Endothelial cell (in vitro differentiated cells): ENCODE data around the gene INS. TPM values are rescaled to one million over a fixed set of nuclear protein-coding genes. Genes with fewer than 3 reads are reported as not detected.
A peak's percentile ranks its signal among the peaks of the same experiment; 100 is the strongest.
"Not testable (repeated sequence)": the region's sequence is repeated elsewhere in the genome, so short reads cannot be mapped to it uniquely, and the experiment has no call there.

Experiments used
- DNase-seq: peaks from one replicate; pipeline ENCODE4 v3.0.0; 2021; ENCODE audit warnings: low spot score
- H3K27ac Mint-ChIP-seq: one replicate; pipeline ENCODE4 v1.8.0; 2021; ENCODE audit warnings: mixed read lengths, inconsistent platforms; ENCODE audit not compliant: unreplicated experiment
- H3K27me3 Mint-ChIP-seq: one replicate; pipeline ENCODE4 v1.8.0; 2021; ENCODE audit warnings: mild to moderate bottlenecking, moderate library complexity, mixed read lengths, inconsistent platforms; ENCODE audit not compliant: unreplicated experiment
- H3K36me3 Mint-ChIP-seq: one replicate; pipeline ENCODE4 v1.8.0; 2021; ENCODE audit warnings: mild to moderate bottlenecking, low read depth, mixed read lengths, inconsistent platforms; ENCODE audit not compliant: unreplicated experiment
- H3K4me1 Mint-ChIP-seq: one replicate; pipeline ENCODE4 v1.8.0; 2021; ENCODE audit warnings: mild to moderate bottlenecking, mixed read lengths, inconsistent platforms; ENCODE audit not compliant: unreplicated experiment
- H3K4me3 Mint-ChIP-seq: one replicate; pipeline ENCODE4 v1.8.0; 2021; ENCODE audit warnings: mild to moderate bottlenecking, mixed read lengths, inconsistent platforms; ENCODE audit not compliant: unreplicated experiment
- H3K9me3 Mint-ChIP-seq: one replicate; pipeline ENCODE4 v1.8.0; 2021; ENCODE audit warnings: mixed read lengths, inconsistent platforms; ENCODE audit not compliant: unreplicated experiment
- total RNA-seq: library from RNA; stranded (reverse); fragmentation: NEBNext Ultra II Directional; extraction: Animal tissue kit (Norgen Biotek cat#: 25700); gene quantifications from one replicate; pipeline ENCODE4 v1.2.1, GENCODE V29; 2021; ENCODE audit not compliant: unreplicated experiment
- TF ChIP-seq, protein P1 (sequence below): fragments of 200-600 bp; sonication (generic); IDR thresholded peaks from one replicate; pipeline ENCODE4 v1.5.0; 2021; ENCODE audit warnings: antibody characterized with exemption; ENCODE audit not compliant: unreplicated experiment

Gene INS
- total RNA-seq, 1 donor from 2014 or later, result not detected

DNA sequence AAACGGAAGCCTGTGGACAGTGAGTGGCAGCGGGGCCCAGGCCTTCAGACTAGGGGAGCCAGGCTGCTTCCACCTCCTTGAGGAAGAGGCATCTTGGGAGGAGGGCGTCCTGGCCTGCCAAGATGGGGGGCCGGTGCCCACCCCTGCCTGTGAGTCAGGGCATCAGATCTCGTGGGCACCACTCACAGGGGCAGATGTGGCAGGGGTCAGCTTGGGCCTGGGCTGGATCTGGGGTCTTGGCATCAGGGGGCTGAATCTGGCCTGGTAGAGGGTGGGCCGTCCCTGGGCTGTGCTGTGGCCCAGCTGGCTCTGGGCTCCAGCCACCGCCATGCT is 34.7 kb upstream of the INS start:
- peaks cover 5% of the 10 kb centered on the region for H3K36me3 Mint-ChIP-seq
- H3K4me3 Mint-ChIP-seq, result no peak overlapping the region
- H3K9me3 Mint-ChIP-seq, result no peaks in the 10 kb centered on the region
- no peak for DNase-seq
- peaks cover 11% of the 10 kb centered on the region for H3K27me3 Mint-ChIP-seq
- TF ChIP-seq, protein P1, sequence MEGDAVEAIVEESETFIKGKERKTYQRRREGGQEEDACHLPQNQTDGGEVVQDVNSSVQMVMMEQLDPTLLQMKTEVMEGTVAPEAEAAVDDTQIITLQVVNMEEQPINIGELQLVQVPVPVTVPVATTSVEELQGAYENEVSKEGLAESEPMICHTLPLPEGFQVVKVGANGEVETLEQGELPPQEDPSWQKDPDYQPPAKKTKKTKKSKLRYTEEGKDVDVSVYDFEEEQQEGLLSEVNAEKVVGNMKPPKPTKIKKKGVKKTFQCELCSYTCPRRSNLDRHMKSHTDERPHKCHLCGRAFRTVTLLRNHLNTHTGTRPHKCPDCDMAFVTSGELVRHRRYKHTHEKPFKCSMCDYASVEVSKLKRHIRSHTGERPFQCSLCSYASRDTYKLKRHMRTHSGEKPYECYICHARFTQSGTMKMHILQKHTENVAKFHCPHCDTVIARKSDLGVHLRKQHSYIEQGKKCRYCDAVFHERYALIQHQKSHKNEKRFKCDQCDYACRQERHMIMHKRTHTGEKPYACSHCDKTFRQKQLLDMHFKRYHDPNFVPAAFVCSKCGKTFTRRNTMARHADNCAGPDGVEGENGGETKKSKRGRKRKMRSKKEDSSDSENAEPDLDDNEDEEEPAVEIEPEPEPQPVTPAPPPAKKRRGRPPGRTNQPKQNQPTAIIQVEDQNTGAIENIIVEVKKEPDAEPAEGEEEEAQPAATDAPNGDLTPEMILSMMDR, result no peak
- no peak overlapping the region for H3K27ac Mint-ChIP-seq
- peaks cover 2% of the 10 kb centered on the region for H3K4me1 Mint-ChIP-seq

GRCh38 chr11:2194877-2195755 is 34.1 kb upstream of the INS start:
- Mint-ChIP-seq H3K36me3 (peaks cover 5% of the 10 kb centered on the region), H3K27ac (no peak overlapping the region), H3K4me3 (no peak overlapping the region), H3K27me3 (peaks cover 10% of the 10 kb centered on the region), H3K4me1 (no peaks in the 10 kb centered on the region), H3K9me3 (no peaks in the 10 kb centered on the region)
- TF ChIP-seq, protein P1, result peak; percentile 99
- peak; percentile 78 for DNase-seq

DNA sequence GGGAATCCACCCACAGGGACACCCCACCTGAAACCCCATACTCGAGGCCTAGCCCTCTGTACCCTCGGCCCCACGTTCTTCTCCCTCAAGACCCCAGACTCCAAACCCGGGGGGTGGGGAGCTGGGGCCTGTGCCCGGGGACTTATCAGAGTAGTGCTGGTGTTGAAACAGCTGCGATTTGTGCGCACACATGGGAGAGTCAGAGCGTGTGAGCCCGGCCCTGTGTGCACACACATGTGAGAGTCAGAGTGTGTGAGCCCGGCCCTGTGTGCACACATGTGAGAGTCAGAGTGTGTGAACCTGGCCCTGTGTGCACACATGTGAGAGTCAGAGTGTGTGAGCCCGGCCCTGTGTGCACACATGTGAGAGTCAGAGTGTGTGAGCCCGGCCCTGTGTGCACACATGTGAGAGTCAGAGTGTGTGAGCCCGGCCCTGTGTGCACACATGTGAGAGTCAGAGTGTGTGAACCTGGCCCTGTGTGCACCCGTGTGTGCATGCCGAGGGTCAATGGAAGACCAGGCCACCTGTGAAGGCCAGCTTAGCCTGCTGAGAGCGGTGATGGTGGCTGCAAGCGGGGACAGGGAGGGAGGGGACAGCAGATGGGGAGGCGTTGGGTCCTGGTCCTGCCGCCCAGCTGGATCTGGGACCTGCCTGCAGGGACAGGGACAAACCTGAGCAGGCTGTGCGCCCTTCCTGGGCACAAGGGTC is 33.0 kb upstream of the INS start:
- not testable (repeated sequence) for DNase-seq, H3K27ac Mint-ChIP-seq, H3K9me3 Mint-ChIP-seq, H3K4me3 Mint-ChIP-seq, H3K36me3 Mint-ChIP-seq, H3K4me1 Mint-ChIP-seq
- H3K27me3 Mint-ChIP-seq, result peaks cover 12% of the 10 kb centered on the region

- no peak for DNase-seq
- no peaks in the 10 kb centered on the region for H3K9me3 Mint-ChIP-seq
- no peak overlapping the region for H3K27ac Mint-ChIP-seq
- peaks cover 5% of the 10 kb centered on the region for H3K36me3 Mint-ChIP-seq
- H3K4me1 Mint-ChIP-seq, result no peaks in the 10 kb centered on the region
- TF ChIP-seq, protein P1, result no peak
- no peak overlapping the region for H3K4me3 Mint-ChIP-seq
- H3K27me3 Mint-ChIP-seq, result peaks cover 12% of the 10 kb centered on the region
Observed at GRCh38 chr11:2193099-2193887, 32.3 kb upstream of the INS start.

DNA sequence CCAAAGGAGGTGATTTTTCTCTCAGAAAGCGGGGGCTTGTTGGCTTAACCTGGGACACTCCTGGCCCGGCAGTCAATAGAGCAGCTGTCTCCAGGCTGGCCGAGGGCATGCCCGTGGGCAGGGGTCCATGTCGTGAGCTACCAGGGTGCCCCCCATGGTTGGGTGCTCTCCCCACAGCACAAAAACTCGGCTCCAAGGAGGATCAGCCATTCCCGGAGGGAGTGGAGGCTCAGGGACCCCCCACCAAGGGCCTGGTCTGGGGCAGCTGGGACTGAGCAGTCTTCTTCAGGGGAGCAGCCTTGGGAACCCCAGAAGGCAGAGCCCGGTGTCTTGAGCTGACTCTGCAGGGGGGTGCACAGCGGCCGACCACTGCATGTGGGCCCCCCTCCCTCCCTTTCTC is 31.4 kb upstream of the INS start:
- no peaks in the 10 kb centered on the region for H3K9me3 Mint-ChIP-seq
- TF ChIP-seq, protein P1, result no peak
- no peak overlapping the region for H3K27ac Mint-ChIP-seq
- peaks cover 12% of the 10 kb centered on the region for H3K27me3 Mint-ChIP-seq
- H3K36me3 Mint-ChIP-seq, result peaks cover 5% of the 10 kb centered on the region
- no peaks in the 10 kb centered on the region for H3K4me1 Mint-ChIP-seq
- DNase-seq, result no peak
- no peak overlapping the region for H3K4me3 Mint-ChIP-seq
